H1 (cell line): ENCODE measurements around the gene CBLB. TPM values are rescaled to one million over a fixed set of nuclear protein-coding genes. Genes with fewer than 3 reads are reported as not detected.

Experiments
- CTCF ChIA-PET: fragments of 300-600 bp; sonication (Branson Sonifier 250); formaldehyde crosslinking; loops from one replicate; lab custom pipeline; 2021; ENCODE audit not compliant: partially characterized antibody; lab: Charles Lee
- POLR2A ChIA-PET: fragments of 300-600 bp; sonication (Branson Sonifier 250); formaldehyde crosslinking; loops from one replicate; lab custom pipeline; 2021; ENCODE audit warnings: inconsistent platforms; ENCODE audit not compliant: partially characterized antibody; lab: Charles Lee
- DNase-seq, 2 experiments: peaks; one replicate each; pipeline versions ENCODE4 v3.0.0 to v3.0.0-alpha.2; 2010 to 2022; ENCODE audit warnings: low spot score in 2 of 2, low read depth in 1 of 2, mixed read lengths in 1 of 2
- FAIRE-seq: peaks from 2 replicates; lab custom pipeline; 2011; peaks lifted over from hg19 to GRCh38; lab: Jason Lieb, UNC
- H2AFZ ChIP-seq: 2 replicates; pipeline ENCODE4 v1.8.1; 2012; ENCODE audit warnings: low read length, inconsistent platforms
- H2AK5ac ChIP-seq: 2 replicates; pipeline ENCODE4 v1.6.1; 2013; ENCODE audit warnings: low read depth, low read length
- H2BK120ac ChIP-seq: replicated peaks from 2 replicates; pipeline ENCODE3; 2013; ENCODE audit warnings: low read depth, low read length, inconsistent platforms
- H2BK12ac ChIP-seq: 2 replicates; pipeline ENCODE4 v1.6.1; 2013; ENCODE audit warnings: low read depth, low read length
- H2BK15ac ChIP-seq: 2 replicates; pipeline ENCODE4 v1.6.1; 2013; ENCODE audit warnings: low read length
- H2BK20ac ChIP-seq: 2 replicates; pipeline ENCODE4 v1.6.1; 2013; ENCODE audit warnings: low read length
- H2BK5ac ChIP-seq: 2 replicates; pipeline ENCODE4 v1.6.1; 2013; ENCODE audit warnings: low read depth, low read length
- H3K14ac ChIP-seq: 2 replicates; pipeline ENCODE4 v1.6.1; 2013; ENCODE audit warnings: inconsistent platforms; ENCODE audit not compliant: insufficient read length
- H3K18ac ChIP-seq: 2 replicates; pipeline ENCODE4 v1.6.1; 2013; ENCODE audit warnings: low read length; ENCODE audit errors: extremely low read depth
- H3K23ac ChIP-seq: 2 replicates; pipeline ENCODE4 v1.6.1; 2013; ENCODE audit warnings: inconsistent platforms; ENCODE audit not compliant: insufficient read length
- H3K23me2 ChIP-seq: 2 replicates; pipeline ENCODE4 v1.6.1; 2013; ENCODE audit warnings: low read depth, low read length
- H3K27ac ChIP-seq: 2 replicates; pipeline ENCODE4 v1.6.1; 2011; ENCODE audit warnings: low read depth, low read length, inconsistent platforms
- H3K27me3 ChIP-seq, 4 experiments: replicated peaks in 1 of 4; 1 replicate in 1 of 4; 2 replicates in 3 of 4; pipeline versions ENCODE4 v1.6.1 to v1.8.1; 2011 to 2013; ENCODE audit warnings: low read length in 3 of 4, mild to moderate bottlenecking in 3 of 4, inconsistent platforms in 2 of 4, mixed read lengths in 2 of 4, moderate library complexity in 1 of 4; ENCODE audit not compliant: control insufficient read depth in 3 of 4, insufficient read depth in 3 of 4; ENCODE audit errors: extremely low read depth in 1 of 4
- H3K36me3 ChIP-seq, 4 experiments: 2 replicates each; pipeline versions ENCODE4 v1.6.1 to v1.8.1; 2011 to 2013; ENCODE audit warnings: mild to moderate bottlenecking in 4 of 4, low read length in 3 of 4, moderate library complexity in 2 of 4, control low read depth in 1 of 4, inconsistent platforms in 1 of 4; ENCODE audit not compliant: insufficient read depth in 4 of 4, control insufficient read depth in 2 of 4
- H3K4ac ChIP-seq: replicated peaks from 2 replicates; pipeline ENCODE3; 2013; ENCODE audit warnings: low read length, low read depth, mixed read lengths, inconsistent platforms; ENCODE audit not compliant: insufficient read length
- H3K4me1 ChIP-seq, 4 experiments: replicated peaks in 1 of 4; 1 replicate in 1 of 4; 2 replicates in 3 of 4; pipeline versions ENCODE4 v1.6.1 to v1.8.1; 2011 to 2013; ENCODE audit warnings: low read length in 3 of 4, inconsistent platforms in 2 of 4, mixed read lengths in 1 of 4; ENCODE audit not compliant: insufficient read depth in 4 of 4, control insufficient read depth in 3 of 4
- H3K4me2 ChIP-seq, 2 experiments: 2 replicates each; pipeline versions ENCODE4 v1.6.1 to v1.8.1; 2011 to 2013; ENCODE audit warnings: low read depth in 2 of 2, low read length in 2 of 2, control low read depth in 1 of 2, inconsistent platforms in 1 of 2, mild to moderate bottlenecking in 1 of 2; ENCODE audit not compliant: insufficient read depth in 1 of 2
- H3K4me3 ChIP-seq, 4 experiments: fragments of 200-600, 300-600 bp in 1 of 4; sonication (generic), shearing (Covaris generic), sonication (Bioruptor Twin) in 1 of 4; 2 replicates each; pipeline versions ENCODE4 v1.5.1 to v1.8.1; 2011 to 2016; ENCODE audit warnings: low read length in 4 of 4, low read depth in 3 of 4, control low read depth in 2 of 4, inconsistent platforms in 2 of 4, mild to moderate bottlenecking in 2 of 4, mixed read lengths in 1 of 4, moderate library complexity in 1 of 4; ENCODE audit not compliant: insufficient read depth in 2 of 4; ENCODE audit errors: extremely low read depth in 1 of 4
- H3K56ac ChIP-seq: replicated peaks from 2 replicates; pipeline ENCODE3; 2013; ENCODE audit warnings: low read depth, mild to moderate bottlenecking, mixed read lengths, low read length, inconsistent platforms; ENCODE audit not compliant: insufficient read length
- H3K79me1 ChIP-seq: 2 replicates; pipeline ENCODE4 v1.6.1; 2013; ENCODE audit warnings: low read depth, low read length, control low read depth
- H3K79me2 ChIP-seq, 2 experiments: 2 replicates each; pipeline versions ENCODE4 v1.6.1 to v1.8.1; 2012 to 2013; ENCODE audit warnings: low read length in 2 of 2, mild to moderate bottlenecking in 2 of 2, inconsistent platforms in 1 of 2; ENCODE audit not compliant: insufficient read depth in 2 of 2, control insufficient read depth in 1 of 2
- H3K9ac ChIP-seq, 4 experiments: replicated peaks in 1 of 4; 1 replicate in 1 of 4; 2 replicates in 3 of 4; pipeline versions ENCODE4 v1.6.1 to v1.8.1; 2011 to 2013; ENCODE audit warnings: low read depth in 3 of 4, low read length in 3 of 4, control low read depth in 2 of 4, mild to moderate bottlenecking in 2 of 4, moderate library complexity in 2 of 4, inconsistent platforms in 1 of 4; ENCODE audit errors: extremely low read depth in 1 of 4
- H3K9me3 ChIP-seq, 2 experiments: 2 replicates each; pipeline versions ENCODE4 v1.6.1 to v1.8.1; 2012 to 2013; ENCODE audit warnings: mild to moderate bottlenecking in 2 of 2, moderate library complexity in 2 of 2, control low read depth in 1 of 2, inconsistent platforms in 1 of 2, low read depth in 1 of 2, low read length in 1 of 2, mixed read lengths in 1 of 2; ENCODE audit not compliant: insufficient read depth in 2 of 2
- H4K20me1 ChIP-seq, 2 experiments: replicated peaks in 1 of 2; 2 replicates each; pipeline versions ENCODE3 to v1.8.1; 2011 to 2013; ENCODE audit warnings: inconsistent platforms in 2 of 2, low read length in 2 of 2, mild to moderate bottlenecking in 1 of 2; ENCODE audit not compliant: insufficient read depth in 2 of 2, control insufficient read depth in 1 of 2
- H4K5ac ChIP-seq: 2 replicates; pipeline ENCODE4 v1.6.1; 2013; ENCODE audit warnings: low read length, low read depth, mixed read lengths, inconsistent platforms; ENCODE audit not compliant: insufficient read length
- H4K8ac ChIP-seq: 2 replicates; pipeline ENCODE4 v1.8.0; 2013; ENCODE audit warnings: mild to moderate bottlenecking, moderate library complexity, low read length, inconsistent platforms; ENCODE audit not compliant: insufficient read depth; ENCODE audit errors: extremely low read depth
- H4K91ac ChIP-seq: replicated peaks from 2 replicates; pipeline ENCODE3; 2013; ENCODE audit warnings: low read length, mixed read lengths, inconsistent platforms; ENCODE audit not compliant: insufficient read length
- MAX ChIP-seq: IDR thresholded peaks from 2 replicates; pipeline ENCODE4 v1.6.1; 2012; ENCODE audit warnings: inconsistent platforms
- PHF8 ChIP-seq: fragments of 200-600 bp; sonication (generic); conservative IDR thresholded peaks from 2 replicates; pipeline ENCODE4 v1.7.1; 2012; ENCODE audit warnings: low read depth, mild to moderate bottlenecking, inconsistent platforms, low read length, moderate library complexity
- POU5F1 ChIP-seq: IDR thresholded peaks from 2 replicates; pipeline ENCODE4 v1.6.1; 2011; ENCODE audit warnings: low read depth, mild to moderate bottlenecking, low read length, moderate library complexity
- SP1 ChIP-seq: IDR thresholded peaks from 2 replicates; pipeline ENCODE4 v1.6.1; 2011; ENCODE audit warnings: low read depth, low read length
- WGBS, 2 experiments: shearing (Covaris generic) in 1 of 2; methylation state at CpG; one replicate each; pipeline versions ENCODE4 v1.1.6 to v1.1.7; 2013 to 2015; ENCODE audit warnings: low lambda C conversion rate in 2 of 2, mixed read lengths in 2 of 2, inconsistent platforms in 1 of 2, low coverage in 1 of 2, missing lambda C conversion rate in 1 of 2; ENCODE audit not compliant: insufficient replicate concordance in 2 of 2, insufficient coverage in 1 of 2, insufficient read length in 1 of 2; ENCODE audit errors: extremely low coverage in 1 of 2, missing lambda C conversion rate in 1 of 2; 5-methylcytosine and 5-hydroxymethylcytosine counted together
- polyA plus RNA-seq, 7 experiments: library from polyadenylated mRNA; depleted of rRNA in 3 of 7; stranded (reverse) in 5 of 7; unstranded in 2 of 7; fragments of >200 nt in 5 of 7; fragments of 200-250 nt in 2 of 7; gene quantifications; 1 replicate in 5 of 7; 2 replicates in 1 of 7; 4 replicates in 1 of 7; pipeline versions ENCODE4 v1.2.1 to v1.2.3, GENCODE V29; 2011 to 2013; ENCODE audit warnings: missing spikeins in 2 of 7, mixed read lengths in 2 of 7
- total RNA-seq: library from RNA; stranded (reverse); fragmentation: NEBNext Ultra II Directional; extraction: Animal tissue kit (Norgen Biotek cat#: 25700); gene quantifications from 2 replicates; pipeline ENCODE4 v1.2.1, GENCODE V29; 2021

CBLB gene
- total and polyA plus RNA-seq, 2 of the 8 experiments (the other 6 are each of a cell fraction or from before 2014, with no cell fraction given), result 14.5 to 26.0 TPM

- Histone ChIP-seq H3K4me3 (no peak overlapping the region), H3K27ac (no peak overlapping the region), H2AK5ac (no peak overlapping the region), H2BK12ac (no peak overlapping the region), H3K27me3 (no peaks in the 10 kb centered on the region), H3K4ac (no peak overlapping the region), H3K79me2 (no peaks in the 10 kb centered on the region), H3K23me2 (no peaks in the 10 kb centered on the region), H2BK5ac (no peak overlapping the region), H3K4me1 (no peaks in the 10 kb centered on the region), H4K20me1 (no peaks in the 10 kb centered on the region), H2BK20ac (no peak overlapping the region), H2BK15ac (no peak overlapping the region), H3K4me2 (no peak overlapping the region), H3K9me3 (no peaks in the 10 kb centered on the region; a peak in 1 of 4 replicates), H3K14ac (no peak overlapping the region), H4K91ac (no peak overlapping the region), H3K18ac (no peak overlapping the region), H3K79me1 (no peaks in the 10 kb centered on the region), H3K9ac (no peak overlapping the region), H4K8ac (no peak overlapping the region), H2AFZ (no peak overlapping the region), H4K5ac (no peak overlapping the region), H3K56ac (no peak overlapping the region), H3K36me3 (peaks cover 0 to 13% (median 3%) of the 10 kb centered on the region in 4 experiments; a peak in 4 of 8 replicates), H3K23ac (no peak overlapping the region), H2BK120ac (no peak overlapping the region)
- DNase-seq, result no peak
- POLR2A ChIA-PET, result no interaction called here
- 72% methylated on average over 3 of the region's 3 CpGs; no CpG with 5 or more reads in 1 of the 2 experiments for WGBS, 2 experiments
- TF ChIP-seq POU5F1 (no peak), SP1 (no peak), PHF8 (no peak), MAX (no peak)
- no peak for FAIRE-seq
- CTCF ChIA-PET, result interaction anchor here (0.6 kb wide), 1 partner anchor 1891 kb away, joined by 3 read pairs; no protein-coding TSS in a partner anchor
Measured at GRCh38 chr3:105728771-105729312, 140.0 kb downstream of the CBLB start.
